Mucosa of descending colon (tissue), 3 donors: Measurements from ENCODE around the gene PHYHD1. TPM values are rescaled to one million over a fixed set of nuclear protein-coding genes. Genes with fewer than 3 reads are reported as not detected.

Experiments used
- ATAC-seq: fragments of 200-7000 bp; cut with Tn5 transposase; one replicate; pipeline ENCODE4 v1.9.1; 2020; ENCODE audit warnings: mild to moderate bottlenecking, moderate library complexity
- DNase-seq, 3 donors: peaks; one replicate each; pipeline ENCODE4 v3.0.0-alpha.2; 2020
- H3K36me3 ChIP-seq: fragments of 200-600 bp; one replicate; pipeline ENCODE4 v1.8.0; 2021; ENCODE audit warnings: low read depth, mild to moderate bottlenecking
- H3K4me1 ChIP-seq: fragments of 200-600 bp; one replicate; pipeline ENCODE4 v1.8.0; 2021; ENCODE audit warnings: low read depth, mild to moderate bottlenecking
- H3K4me3 ChIP-seq: fragments of 200-600 bp; one replicate; pipeline ENCODE4 v1.8.0; 2021; ENCODE audit warnings: mild to moderate bottlenecking
- H3K9me3 ChIP-seq: fragments of 200-600 bp; one replicate; pipeline ENCODE4 v1.8.0; 2021; ENCODE audit warnings: mild to moderate bottlenecking
- intact Hi-C, 2 donors: fragments of 100-400 bp; cut with DNase I in 1 of 2; cut with micrococcal nuclease in 1 of 2; formaldehyde crosslinking; loops; one replicate each; pipeline versions ENCODE4 v1.11.0 to v1.11.1; 2022; cut with DNase I, micrococcal nuclease
- total RNA-seq, 3 donors: library from RNA; stranded (reverse); fragmentation: NEBNext Ultra II Directional in 2 of 3; extraction: Animal tissue kit (Norgen Biotek cat#: 25700) in 2 of 3; gene quantifications; one replicate each; pipeline versions ENCODE4 v1.2.1 to v1.2.4, GENCODE V29; 2021 to 2023
- TF ChIP-seq, protein P1 (sequence below): fragments of 200-600 bp; IDR thresholded peaks from one replicate; pipeline ENCODE4 v1.8.0; 2022; ENCODE audit warnings: antibody characterized with exemption, mild to moderate bottlenecking
- donor health status: DM: no; HTN: no; CAD: no; lungs with moderate emphysema.
- donor health status: DM: no; HTN: no; CAD: no.
- donor health status: DM: no; HTN: yes; CAD: no.

The PHYHD1 gene
- total RNA-seq, 3 donors from 2014 or later: 2.2 to 19.0 (median 5.2) TPM

GRCh38 chr9:128902351-128903078, 18.3 kb upstream of the PHYHD1 start:
- ATAC-seq (peak; percentile 94), DNase-seq (peak; percentile 80 to 93 (median 86))
- no peaks in the 10 kb centered on the region for H3K9me3 ChIP-seq
- peaks cover under 1% of the 10 kb centered on the region for H3K36me3 ChIP-seq
- intact Hi-C loops: no loop called here
- H3K4me1 ChIP-seq: peaks cover 14% of the 10 kb centered on the region
- TF ChIP-seq, protein P1, sequence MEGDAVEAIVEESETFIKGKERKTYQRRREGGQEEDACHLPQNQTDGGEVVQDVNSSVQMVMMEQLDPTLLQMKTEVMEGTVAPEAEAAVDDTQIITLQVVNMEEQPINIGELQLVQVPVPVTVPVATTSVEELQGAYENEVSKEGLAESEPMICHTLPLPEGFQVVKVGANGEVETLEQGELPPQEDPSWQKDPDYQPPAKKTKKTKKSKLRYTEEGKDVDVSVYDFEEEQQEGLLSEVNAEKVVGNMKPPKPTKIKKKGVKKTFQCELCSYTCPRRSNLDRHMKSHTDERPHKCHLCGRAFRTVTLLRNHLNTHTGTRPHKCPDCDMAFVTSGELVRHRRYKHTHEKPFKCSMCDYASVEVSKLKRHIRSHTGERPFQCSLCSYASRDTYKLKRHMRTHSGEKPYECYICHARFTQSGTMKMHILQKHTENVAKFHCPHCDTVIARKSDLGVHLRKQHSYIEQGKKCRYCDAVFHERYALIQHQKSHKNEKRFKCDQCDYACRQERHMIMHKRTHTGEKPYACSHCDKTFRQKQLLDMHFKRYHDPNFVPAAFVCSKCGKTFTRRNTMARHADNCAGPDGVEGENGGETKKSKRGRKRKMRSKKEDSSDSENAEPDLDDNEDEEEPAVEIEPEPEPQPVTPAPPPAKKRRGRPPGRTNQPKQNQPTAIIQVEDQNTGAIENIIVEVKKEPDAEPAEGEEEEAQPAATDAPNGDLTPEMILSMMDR: no peak
- H3K4me3 ChIP-seq: no peak overlapping the region

- H3K36me3 ChIP-seq: peaks cover 6% of the 10 kb centered on the region
- intact Hi-C loops: no loop called here
- no peak overlapping the region for H3K4me3 ChIP-seq
- no peak for DNase-seq
- TF ChIP-seq, protein P1: no peak
- H3K9me3 ChIP-seq: no peaks in the 10 kb centered on the region
- no peak for ATAC-seq
- H3K4me1 ChIP-seq: peaks cover 14% of the 10 kb centered on the region
Measured at GRCh38 chr9:128903079-128903461, 17.7 kb upstream of the PHYHD1 start.

DNA sequence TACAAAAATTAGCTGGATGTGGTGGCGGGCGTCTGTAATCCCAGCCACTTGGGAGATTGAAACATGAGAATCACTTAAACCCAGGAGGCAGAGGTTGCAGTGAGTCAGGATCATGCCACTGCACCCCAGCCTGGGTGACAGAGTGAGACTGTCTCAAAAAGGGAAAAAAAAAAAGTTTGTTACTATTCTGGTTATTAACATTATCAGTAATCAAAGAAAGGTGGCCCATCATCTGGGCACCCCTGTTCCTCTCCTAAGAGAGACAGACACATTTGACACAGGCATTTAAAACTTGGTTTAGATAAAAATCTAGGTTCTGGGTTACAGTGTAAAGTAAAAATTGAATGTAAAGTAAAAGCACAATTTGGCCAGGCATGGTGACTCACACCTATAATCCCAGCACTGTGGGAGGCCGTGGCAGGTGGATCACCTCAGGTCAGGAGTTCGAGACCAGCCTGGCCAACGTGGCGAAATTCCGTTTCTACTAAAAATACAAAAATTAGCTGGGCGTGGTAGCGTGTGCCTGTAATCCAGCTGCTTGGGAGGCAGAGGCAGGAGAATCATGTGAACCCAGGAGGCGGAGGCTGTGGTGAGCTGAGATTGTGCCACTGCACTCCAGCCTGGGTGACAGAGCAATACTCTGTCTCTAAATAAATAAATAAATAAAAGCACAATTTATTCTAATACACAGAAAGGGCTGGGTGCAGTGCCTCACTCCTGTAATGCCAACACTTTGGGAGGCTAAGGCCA, 16.7 kb upstream of the PHYHD1 start:
- TF ChIP-seq, protein P1: no peak
- ATAC-seq: no peak
- Histone ChIP-seq H3K4me3 (no peak overlapping the region), H3K9me3 (no peaks in the 10 kb centered on the region), H3K4me1 (peaks cover 14% of the 10 kb centered on the region), H3K36me3 (peaks cover 7% of the 10 kb centered on the region)
- intact Hi-C loops: no loop called here
- no peak for DNase-seq

- no peaks in the 10 kb centered on the region for H3K9me3 ChIP-seq
- H3K4me1 ChIP-seq: peaks cover 14% of the 10 kb centered on the region
- DNase-seq: no peak
- ATAC-seq: no peak
- peaks cover 7% of the 10 kb centered on the region for H3K36me3 ChIP-seq
- no peak overlapping the region for H3K4me3 ChIP-seq
- intact Hi-C loops: no loop called here
- TF ChIP-seq, protein P1: no peak
Measured at GRCh38 chr9:128905964-128906363, 14.8 kb upstream of the PHYHD1 start.

DNA sequence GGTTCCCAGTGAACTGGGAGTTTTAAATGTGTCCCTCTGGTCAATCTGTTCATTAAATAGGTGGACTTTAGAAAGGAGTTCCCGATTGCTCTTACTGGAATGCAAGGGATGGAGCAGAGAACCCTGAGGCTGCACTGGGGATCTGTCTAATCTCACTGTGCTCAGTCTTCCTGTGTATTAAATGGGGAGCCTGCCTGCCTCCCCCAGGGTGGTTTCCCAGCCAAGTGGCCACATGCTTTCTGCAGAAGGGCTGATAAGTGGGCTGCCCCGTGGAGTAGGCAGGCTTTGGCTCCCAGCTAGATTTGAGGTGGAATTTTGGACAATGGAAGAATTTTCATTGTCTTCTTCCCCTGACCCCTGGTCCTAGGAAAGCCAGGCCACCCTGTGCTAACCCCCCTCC, 14.0 kb upstream of the PHYHD1 start:
- no peak for DNase-seq
- intact Hi-C loops: no loop called here
- H3K36me3 ChIP-seq: peaks cover 7% of the 10 kb centered on the region
- no peaks in the 10 kb centered on the region for H3K9me3 ChIP-seq
- no peak overlapping the region for H3K4me3 ChIP-seq
- no peak for ATAC-seq
- H3K4me1 ChIP-seq: peaks cover 14% of the 10 kb centered on the region
- TF ChIP-seq, protein P1: no peak
